Lower lobe of right lung (tissue), 2 donors: ENCODE results near the gene TTC22. TPM values are rescaled to one million over a fixed set of nuclear protein-coding genes. Genes with fewer than 3 reads are reported as not detected.

Experiments
- ATAC-seq, 2 donors: fragments of 200-7000 bp; cut with Tn5 transposase; one replicate each; pipeline ENCODE4 v1.9.1; 2020 to 2022; ENCODE audit warnings: mild to moderate bottlenecking in 2 of 2, moderate library complexity in 2 of 2
- DNase-seq: peaks from one replicate; pipeline ENCODE4 v3.0.0-alpha.2; 2020
- H3K27ac ChIP-seq: fragments of 200-600 bp; one replicate; pipeline ENCODE4 v1.8.0; 2022
- H3K27me3 ChIP-seq: fragments of 200-600 bp; one replicate; pipeline ENCODE4 v1.8.0; 2022; ENCODE audit warnings: low read depth
- H3K36me3 ChIP-seq: fragments of 200-600 bp; one replicate; pipeline ENCODE4 v1.8.0; 2022; ENCODE audit warnings: mild to moderate bottlenecking
- H3K4me1 ChIP-seq: fragments of 200-600 bp; one replicate; pipeline ENCODE4 v1.8.0; 2022
- H3K4me3 ChIP-seq: fragments of 200-600 bp; one replicate; pipeline ENCODE4 v1.8.0; 2022; ENCODE audit warnings: mild to moderate bottlenecking
- H3K9me3 ChIP-seq: fragments of 200-600 bp; one replicate; pipeline ENCODE4 v1.8.0; 2022
- CTCF ChIP-seq: fragments of 200-600 bp; IDR thresholded peaks from one replicate; pipeline ENCODE4 v1.8.0; 2022; ENCODE audit warnings: antibody characterized with exemption, mild to moderate bottlenecking
- intact Hi-C: fragments of 100-400 bp; cut with DNase I; formaldehyde crosslinking; loops from one replicate; pipeline ENCODE4 v1.11.0; 2022
- total RNA-seq: library from RNA; stranded (reverse); fragmentation: NEBNext Ultra II Directional; extraction: Animal tissue kit (Norgen Biotek cat#: 25700); gene quantifications from one replicate; pipeline ENCODE4 v1.2.1, GENCODE V29; 2021
- donor health status: DM: no; HTN: yes; CAD: no; lungs with severe emphysema.

The TTC22 gene
- total RNA-seq, 1 donor from 2014 or later = 8.4 TPM

- Histone ChIP-seq H3K4me3 (no peak overlapping the region), H3K9me3 (no peaks in the 10 kb centered on the region), H3K4me1 (no peaks in the 10 kb centered on the region), H3K27me3 (no peaks in the 10 kb centered on the region), H3K27ac (no peak overlapping the region), H3K36me3 (no peaks in the 10 kb centered on the region)
- ATAC-seq = no peak
- no peak for TF ChIP-seq CTCF
- DNase-seq = no peak
- intact Hi-C loops = no loop called here
Measured at GRCh38 chr1:54787604-54788003, 13.5 kb downstream of the TTC22 start.

DNA sequence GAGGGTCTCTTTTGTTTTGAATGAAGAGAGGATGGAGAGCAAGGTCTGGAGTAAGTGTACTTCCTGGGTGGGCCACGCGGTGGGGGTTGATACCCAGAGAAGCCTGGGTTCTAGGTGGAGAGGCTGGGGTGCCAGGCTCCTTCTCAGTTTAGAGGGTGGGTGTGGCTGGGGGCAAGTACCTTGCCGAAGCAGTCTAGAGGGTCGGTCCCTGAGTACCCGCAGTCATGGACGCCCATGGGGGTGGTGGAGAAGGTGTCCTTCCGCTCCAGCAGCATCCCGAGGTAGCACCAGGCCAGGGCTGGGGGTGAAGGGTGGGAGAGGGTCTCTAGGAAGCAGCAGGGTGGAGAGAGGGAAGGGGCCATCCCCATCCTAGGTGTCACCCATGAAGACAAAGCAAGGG, 14.3 kb downstream of the TTC22 start:
- Histone ChIP-seq H3K4me3 (no peak overlapping the region), H3K9me3 (no peaks in the 10 kb centered on the region), H3K27me3 (no peaks in the 10 kb centered on the region), H3K36me3 (no peaks in the 10 kb centered on the region), H3K27ac (no peak overlapping the region), H3K4me1 (no peaks in the 10 kb centered on the region)
- no peak for TF ChIP-seq CTCF
- intact Hi-C loops = no loop called here
- no peak for ATAC-seq
- DNase-seq = no peak

DNA sequence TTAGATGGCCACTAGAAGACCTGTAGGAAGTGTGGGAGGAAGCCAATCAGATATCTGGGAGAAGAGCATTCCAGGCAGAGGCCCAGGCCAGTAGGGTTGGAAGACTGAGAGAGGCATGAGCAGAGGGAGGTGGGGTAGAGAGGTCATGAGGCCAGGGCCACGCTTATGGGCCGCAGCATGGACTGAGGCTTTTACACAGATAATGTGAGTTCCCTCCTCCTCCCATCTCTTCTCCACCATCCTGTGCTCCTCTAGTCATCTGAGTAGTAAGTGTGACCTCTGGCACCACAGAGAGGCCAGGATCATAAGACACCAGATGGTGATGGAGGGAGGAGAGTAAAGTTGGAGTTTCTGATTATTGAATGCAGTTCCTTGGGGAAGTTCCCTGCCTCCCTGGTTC, 17.1 kb downstream of the TTC22 start:
- no peaks in the 10 kb centered on the region for H3K36me3 ChIP-seq
- H3K27me3 ChIP-seq = peaks cover 7% of the 10 kb centered on the region
- DNase-seq (no peak), ATAC-seq (no peak)
- no peak for TF ChIP-seq CTCF
- H3K4me3 ChIP-seq = no peak overlapping the region
- intact Hi-C loops = no loop called here
- H3K4me1 ChIP-seq = no peaks in the 10 kb centered on the region
- H3K27ac ChIP-seq = no peak overlapping the region
- H3K9me3 ChIP-seq = no peaks in the 10 kb centered on the region

DNA sequence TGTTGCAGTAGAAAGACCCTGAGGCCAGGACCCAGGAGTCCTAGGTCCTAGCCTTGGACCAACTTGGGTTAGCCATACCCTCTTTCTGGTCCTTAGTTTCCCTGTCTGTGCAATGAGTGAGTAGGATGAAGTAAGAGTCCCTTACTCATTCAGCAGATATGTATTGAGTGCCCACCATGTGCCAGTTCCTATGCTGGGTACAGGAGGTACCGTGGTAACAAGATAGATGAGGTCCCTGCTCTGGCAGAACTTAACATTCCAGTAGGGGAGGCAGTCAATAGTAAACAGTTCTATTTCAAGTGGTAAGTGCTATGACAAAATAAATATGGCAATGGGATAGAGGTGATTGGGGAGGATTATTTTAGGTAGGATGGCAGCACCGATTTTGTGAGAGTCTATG, 18.5 kb downstream of the TTC22 start:
- Histone ChIP-seq H3K9me3 (no peaks in the 10 kb centered on the region), H3K27me3 (peaks cover 7% of the 10 kb centered on the region), H3K27ac (no peak overlapping the region), H3K4me1 (no peaks in the 10 kb centered on the region), H3K4me3 (no peak overlapping the region), H3K36me3 (no peaks in the 10 kb centered on the region)
- intact Hi-C loops = no loop called here
- TF ChIP-seq CTCF = no peak
- ATAC-seq (no peak), DNase-seq (no peak)

DNA sequence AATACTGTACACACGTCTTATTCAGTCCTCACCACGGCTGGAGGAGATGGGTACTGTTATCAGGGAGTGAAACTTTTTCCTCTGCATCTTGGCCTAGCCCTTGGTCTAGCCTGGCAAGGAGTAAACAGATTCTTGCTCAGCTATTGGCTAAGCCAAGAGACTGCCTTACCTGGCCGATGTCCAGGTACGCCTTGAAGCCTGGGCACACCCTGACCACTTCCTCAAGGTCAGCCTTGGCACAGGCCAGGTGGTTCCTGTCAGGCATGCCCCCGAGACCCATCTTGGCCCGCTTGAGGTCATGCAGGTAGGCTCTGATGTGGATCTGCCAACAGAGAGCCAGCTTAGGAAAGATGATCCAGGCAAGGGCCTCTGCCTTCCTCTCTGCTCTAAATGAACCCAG, 19.0 kb downstream of the TTC22 start:
- peaks cover 11% of the 10 kb centered on the region for H3K27me3 ChIP-seq
- intact Hi-C loops = no loop called here
- no peak overlapping the region for H3K4me3 ChIP-seq
- H3K4me1 ChIP-seq = no peaks in the 10 kb centered on the region
- no peak for ATAC-seq
- DNase-seq = no peak
- no peak overlapping the region for H3K27ac ChIP-seq
- H3K36me3 ChIP-seq = no peaks in the 10 kb centered on the region
- TF ChIP-seq CTCF = no peak
- no peaks in the 10 kb centered on the region for H3K9me3 ChIP-seq
